ENCODE results near the gene NAV2.

- TF ChIP-seq CTCF (IDR thresholded peaks at IDR 0.05; ENCODE audit: borderline replicate concordance, extremely low read depth, low read length, poor library complexity, severe bottlenecking) (no peak), EZH2 (IDR thresholded peaks at IDR 0.05; ENCODE audit: borderline replicate concordance, low read depth, low read length, severe bottlenecking) (no peak)
Measured at GRCh38 chr11:19718951-19719350, 6.3 kb downstream of the NAV2 start.

All from DND-41 (cell line).